GM20000 (cell line): ENCODE measurements around the gene PLAGL2.

Experiments
- DNase-seq: peaks from one replicate; pipeline ENCODE4 v3.0.0; 2012; ENCODE audit warnings: low spot score
- TF ChIP-seq, protein P1 (sequence below): IDR thresholded peaks from 2 replicates; pipeline ENCODE4 v1.5.1; 2012; ENCODE audit warnings: mild to moderate bottlenecking, control low read depth; ENCODE audit errors: extremely low read depth, missing control alignments

The PLAGL2 gene

DNA sequence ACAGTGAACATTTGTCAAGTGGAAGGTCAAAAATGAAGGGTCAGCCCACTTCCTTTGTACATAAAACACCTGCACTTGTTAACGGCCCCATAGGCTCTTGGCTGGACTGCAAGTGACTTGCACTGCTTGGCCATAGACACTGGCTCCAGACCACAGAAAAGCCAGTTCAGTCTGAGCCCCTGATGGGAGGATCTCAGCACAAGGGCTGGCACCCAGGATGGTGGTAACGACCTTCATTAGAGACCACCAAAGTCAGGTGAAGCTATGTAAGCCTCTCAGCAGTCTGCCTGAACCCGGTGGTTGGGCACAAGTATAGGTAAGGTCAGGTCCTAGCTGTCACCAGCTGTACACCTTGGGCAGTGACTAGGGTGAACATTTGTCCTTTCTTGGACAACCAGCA lies 16.1 kb downstream of the PLAGL2 start:
- TF ChIP-seq, protein P1, sequence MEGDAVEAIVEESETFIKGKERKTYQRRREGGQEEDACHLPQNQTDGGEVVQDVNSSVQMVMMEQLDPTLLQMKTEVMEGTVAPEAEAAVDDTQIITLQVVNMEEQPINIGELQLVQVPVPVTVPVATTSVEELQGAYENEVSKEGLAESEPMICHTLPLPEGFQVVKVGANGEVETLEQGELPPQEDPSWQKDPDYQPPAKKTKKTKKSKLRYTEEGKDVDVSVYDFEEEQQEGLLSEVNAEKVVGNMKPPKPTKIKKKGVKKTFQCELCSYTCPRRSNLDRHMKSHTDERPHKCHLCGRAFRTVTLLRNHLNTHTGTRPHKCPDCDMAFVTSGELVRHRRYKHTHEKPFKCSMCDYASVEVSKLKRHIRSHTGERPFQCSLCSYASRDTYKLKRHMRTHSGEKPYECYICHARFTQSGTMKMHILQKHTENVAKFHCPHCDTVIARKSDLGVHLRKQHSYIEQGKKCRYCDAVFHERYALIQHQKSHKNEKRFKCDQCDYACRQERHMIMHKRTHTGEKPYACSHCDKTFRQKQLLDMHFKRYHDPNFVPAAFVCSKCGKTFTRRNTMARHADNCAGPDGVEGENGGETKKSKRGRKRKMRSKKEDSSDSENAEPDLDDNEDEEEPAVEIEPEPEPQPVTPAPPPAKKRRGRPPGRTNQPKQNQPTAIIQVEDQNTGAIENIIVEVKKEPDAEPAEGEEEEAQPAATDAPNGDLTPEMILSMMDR, result no peak
- DNase-seq, result no peak

DNA sequence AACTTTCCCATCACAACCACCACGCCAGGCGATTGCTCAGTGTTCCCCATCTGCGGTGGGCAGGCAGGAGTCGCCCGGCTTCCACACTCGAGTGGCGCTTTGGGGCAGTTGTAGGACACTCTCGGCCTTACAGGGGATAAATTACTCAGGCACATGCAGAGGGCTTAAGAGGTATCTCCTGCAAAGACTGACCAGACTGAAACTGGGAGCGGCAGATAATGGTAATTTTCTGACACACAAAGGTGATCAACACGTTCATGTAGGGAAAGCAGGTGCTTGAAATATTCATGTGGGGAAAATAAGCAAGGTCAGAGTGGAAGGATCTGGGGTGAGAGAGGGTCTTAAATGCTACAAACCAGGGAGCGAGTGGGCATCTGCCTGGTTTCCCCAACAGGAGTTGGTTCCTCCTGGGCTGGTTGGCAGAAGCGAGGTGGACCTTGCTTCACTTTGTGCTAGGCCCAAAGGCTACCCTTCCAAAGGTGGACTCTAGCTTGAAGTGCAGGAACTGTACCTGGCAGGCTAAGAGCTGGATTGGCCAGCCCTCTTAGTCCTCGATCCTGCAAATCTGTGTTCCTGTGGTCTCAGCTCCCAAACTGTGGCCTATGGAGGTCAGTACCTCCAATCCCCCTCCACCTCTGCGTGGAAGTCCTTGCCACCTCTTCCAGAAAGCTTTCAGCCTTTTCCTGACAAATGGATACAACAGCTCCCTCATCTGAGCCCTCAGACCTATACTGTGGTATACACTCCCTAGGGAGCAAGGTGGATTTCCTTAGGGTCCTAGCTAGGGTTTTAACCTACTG lies 16.7 kb downstream of the PLAGL2 start:
- TF ChIP-seq, protein P1, result no peak
- no peak for DNase-seq

DNA sequence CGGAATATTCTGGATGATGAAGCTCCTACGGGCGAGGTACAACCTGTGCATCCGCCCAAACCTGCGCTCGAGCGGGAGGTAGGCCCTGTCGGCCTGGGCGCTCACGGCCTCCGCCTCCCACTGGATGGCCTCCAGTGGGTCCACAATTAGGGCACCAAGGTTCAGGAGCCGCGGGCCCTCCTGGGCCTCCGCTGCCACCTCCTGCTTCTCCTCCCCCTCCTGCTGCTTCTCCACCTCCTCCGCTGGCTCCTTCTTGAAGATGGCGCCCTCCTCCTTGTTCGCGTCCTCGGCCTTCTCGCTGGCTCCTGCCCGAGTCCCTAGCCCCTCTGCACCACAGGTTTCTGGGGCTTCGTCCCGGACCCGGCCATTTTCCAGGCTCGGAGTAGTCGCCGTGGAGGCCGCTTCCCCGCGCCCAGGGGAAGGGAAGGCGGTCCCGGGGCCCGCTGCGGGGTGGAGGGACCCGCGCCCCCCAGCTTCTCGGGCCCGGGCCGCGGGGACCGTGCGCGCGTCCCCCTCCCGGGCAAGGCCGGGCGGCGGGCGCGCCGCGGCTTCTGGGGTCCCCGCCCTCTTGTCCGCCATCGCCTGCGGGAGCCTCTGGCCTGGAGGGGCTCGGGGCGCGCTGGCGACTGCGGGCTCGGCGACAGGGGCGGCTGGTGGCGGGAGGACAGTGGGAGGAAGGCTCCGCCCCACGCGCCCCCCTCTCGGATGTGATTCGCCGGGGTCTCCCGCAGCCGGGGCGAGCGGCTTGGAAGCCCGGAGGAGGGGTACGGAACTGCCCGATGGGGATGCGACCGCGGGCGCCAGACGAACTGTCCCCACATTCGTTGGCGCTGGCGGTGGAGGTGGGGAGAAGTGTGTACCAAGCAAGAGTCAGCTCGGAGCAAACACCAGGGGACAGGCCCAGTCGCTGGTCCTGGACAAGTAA lies 17.6 kb downstream of the PLAGL2 start:
- TF ChIP-seq, protein P1, result no peak
- peak; percentile 64 for DNase-seq

DNA sequence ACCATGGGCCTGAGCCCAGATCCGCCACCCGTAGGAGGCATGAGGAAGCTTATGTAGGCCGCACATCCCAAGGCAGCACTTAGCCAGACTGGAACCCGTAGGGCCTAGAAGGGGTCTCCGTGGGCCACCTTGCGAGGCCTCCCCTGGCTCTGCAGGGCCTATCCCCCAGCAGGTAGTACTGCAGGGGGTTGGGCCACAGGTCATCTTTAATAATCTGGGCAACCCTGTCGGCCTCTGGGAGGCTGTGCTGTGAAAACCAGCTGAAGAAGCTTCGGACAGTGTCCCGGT lies 18.5 kb downstream of the PLAGL2 start:
- TF ChIP-seq, protein P1, result no peak
- no peak for DNase-seq

DNA sequence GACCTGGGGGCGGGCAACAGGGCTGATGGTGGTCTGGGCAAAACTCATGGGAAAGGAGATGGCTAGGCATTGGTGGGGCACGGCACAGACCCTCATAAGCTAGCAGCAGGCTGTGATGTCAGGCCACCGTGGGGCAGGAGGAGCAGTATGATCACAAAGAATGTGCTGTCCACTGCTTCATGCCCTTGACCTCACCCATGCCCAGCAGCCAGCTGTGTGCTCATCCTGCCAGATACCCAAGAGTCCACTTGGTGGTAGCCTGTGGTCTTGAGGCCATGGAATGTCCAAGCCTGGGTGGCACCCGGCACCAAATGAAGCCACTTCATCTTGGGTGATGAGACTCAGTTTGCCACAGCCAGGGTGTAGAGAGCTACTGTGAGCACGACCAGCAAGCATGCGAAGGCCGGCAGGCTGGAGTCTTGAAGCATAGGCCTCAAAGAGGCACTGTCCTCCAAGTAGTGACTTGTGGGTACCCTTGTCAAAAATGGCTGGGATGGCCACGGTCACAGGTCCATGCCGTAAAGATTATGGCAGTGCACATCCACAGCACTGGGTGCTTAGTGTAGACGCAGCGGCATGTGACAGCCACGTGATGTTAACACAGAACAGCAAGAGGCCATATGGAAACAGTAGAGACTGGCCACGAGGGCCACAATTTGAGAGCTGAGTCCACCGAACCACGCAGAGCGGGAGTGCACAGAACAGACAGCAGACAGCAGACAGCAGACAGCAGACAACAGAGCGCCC lies 19.0 kb downstream of the PLAGL2 start:
- no peak for DNase-seq
- TF ChIP-seq, protein P1, result no peak

DNA sequence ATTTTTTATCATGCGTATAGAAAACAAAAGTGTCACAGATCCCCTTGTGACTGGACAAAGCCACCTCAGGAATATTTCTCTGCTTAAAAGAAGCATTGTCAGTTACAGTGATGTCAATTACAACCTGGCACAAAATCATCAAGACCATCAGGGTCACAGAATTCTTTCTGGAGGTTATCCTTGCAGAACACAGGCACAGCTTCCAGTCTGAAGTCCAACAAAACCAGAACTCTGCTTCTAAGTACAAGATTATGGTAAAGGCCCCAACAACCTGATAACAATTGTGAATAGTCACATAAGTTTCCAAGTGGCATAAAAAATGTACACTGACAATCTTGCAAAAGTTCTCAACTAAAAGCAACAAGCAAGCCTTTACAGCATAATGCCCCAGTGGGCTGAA lies 21.0 kb downstream of the PLAGL2 start:
- TF ChIP-seq, protein P1, result no peak
- no peak for DNase-seq

DNA sequence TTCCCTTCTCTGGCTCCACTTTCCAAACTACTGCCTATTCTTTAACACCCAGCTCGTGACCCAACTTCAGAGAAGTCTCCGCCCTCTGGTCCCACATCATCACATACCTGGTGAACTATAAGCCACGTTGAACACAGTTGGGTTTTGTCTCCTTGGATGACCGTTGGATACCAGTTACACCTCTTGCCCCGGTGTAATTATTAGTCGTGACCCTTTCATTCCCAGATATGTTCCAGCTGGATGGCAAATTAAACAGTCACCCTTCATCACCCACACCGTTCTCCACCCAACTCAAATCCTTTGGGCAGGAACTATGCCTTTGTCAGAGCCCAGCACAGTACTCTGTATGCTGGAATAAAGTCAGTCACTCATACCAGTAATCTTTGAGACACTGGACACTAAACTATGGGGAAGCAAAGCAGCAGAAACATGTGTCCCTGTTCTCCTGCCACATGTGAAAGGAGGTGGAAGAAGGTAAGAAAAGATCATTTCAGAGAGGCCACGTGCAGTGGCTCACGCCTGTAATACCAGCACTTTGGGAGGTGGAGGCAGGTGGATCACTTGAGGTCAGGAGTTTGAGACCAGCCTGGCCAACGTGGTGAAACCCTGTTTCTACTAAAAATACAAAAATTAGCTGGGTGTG lies 22.5 kb downstream of the PLAGL2 start:
- no peak for DNase-seq
- TF ChIP-seq, protein P1, result no peak
